Measurements from ENCODE around the gene MAP2K3.

MAP2K3 gene

GRCh38 chr17:21275579-21276263 is 8.8 kb upstream of the MAP2K3 start:
- peak overlapping the region; percentile 50 for H3K4me3 ChIP-seq (ENCODE audit: low read depth, low read length)
- in situ Hi-C loops (cut with HindIII; ENCODE audit: low sequenced_read_pairs), result loop anchor here (5.0 to 25.0 kb wide), 2 partner anchors 73 to 262 kb away; no protein-coding TSS in a partner anchor
- TF ChIP-seq, protein P1, sequence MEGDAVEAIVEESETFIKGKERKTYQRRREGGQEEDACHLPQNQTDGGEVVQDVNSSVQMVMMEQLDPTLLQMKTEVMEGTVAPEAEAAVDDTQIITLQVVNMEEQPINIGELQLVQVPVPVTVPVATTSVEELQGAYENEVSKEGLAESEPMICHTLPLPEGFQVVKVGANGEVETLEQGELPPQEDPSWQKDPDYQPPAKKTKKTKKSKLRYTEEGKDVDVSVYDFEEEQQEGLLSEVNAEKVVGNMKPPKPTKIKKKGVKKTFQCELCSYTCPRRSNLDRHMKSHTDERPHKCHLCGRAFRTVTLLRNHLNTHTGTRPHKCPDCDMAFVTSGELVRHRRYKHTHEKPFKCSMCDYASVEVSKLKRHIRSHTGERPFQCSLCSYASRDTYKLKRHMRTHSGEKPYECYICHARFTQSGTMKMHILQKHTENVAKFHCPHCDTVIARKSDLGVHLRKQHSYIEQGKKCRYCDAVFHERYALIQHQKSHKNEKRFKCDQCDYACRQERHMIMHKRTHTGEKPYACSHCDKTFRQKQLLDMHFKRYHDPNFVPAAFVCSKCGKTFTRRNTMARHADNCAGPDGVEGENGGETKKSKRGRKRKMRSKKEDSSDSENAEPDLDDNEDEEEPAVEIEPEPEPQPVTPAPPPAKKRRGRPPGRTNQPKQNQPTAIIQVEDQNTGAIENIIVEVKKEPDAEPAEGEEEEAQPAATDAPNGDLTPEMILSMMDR (IDR thresholded peaks at IDR 0.05; ENCODE audit: low read depth, low read length, missing control alignments), result no peak
- DNase-seq (ENCODE audit: low read depth), result no peak

GRCh38 chr17:21276264-21276588 is 8.3 kb upstream of the MAP2K3 start:
- in situ Hi-C loops (cut with HindIII; ENCODE audit: low sequenced_read_pairs), result loop anchor here (5.0 to 25.0 kb wide), 2 partner anchors 74 to 261 kb away; no protein-coding TSS in a partner anchor
- H3K4me3 ChIP-seq (ENCODE audit: low read depth, low read length), result peak overlapping the region; percentile 50
- no peak for DNase-seq (ENCODE audit: low read depth)
- TF ChIP-seq, protein P1 (IDR thresholded peaks at IDR 0.05; ENCODE audit: low read depth, low read length, missing control alignments), result no peak

DNA sequence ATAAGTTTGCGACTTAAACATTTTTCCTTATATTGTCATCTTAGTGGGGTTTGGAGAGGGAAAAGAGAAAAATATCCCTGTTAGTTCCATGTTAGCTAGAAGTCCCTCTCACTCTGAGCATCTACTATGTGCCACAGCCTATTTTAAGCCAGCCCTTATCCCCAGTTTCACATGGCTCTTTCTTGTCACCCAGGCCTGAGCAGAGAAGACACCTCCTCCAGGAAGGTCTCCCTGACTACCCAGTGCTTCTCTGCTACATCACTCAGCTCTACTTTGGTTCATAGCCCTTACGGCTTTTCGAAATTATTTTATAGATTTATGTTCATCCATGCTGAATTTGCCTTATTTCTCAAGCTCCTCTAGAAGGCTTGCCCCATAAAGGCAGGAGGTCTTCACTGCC is 7.2 kb upstream of the MAP2K3 start:
- H3K4me3 ChIP-seq (ENCODE audit: low read depth, low read length), result no peak overlapping the region
- no peak for DNase-seq (ENCODE audit: low read depth)
- in situ Hi-C loops (cut with HindIII; ENCODE audit: low sequenced_read_pairs), result loop anchor here (5.0 to 25.0 kb wide), 2 partner anchors 75 to 260 kb away; no protein-coding TSS in a partner anchor
- TF ChIP-seq, protein P1 (IDR thresholded peaks at IDR 0.05; ENCODE audit: low read depth, low read length, missing control alignments), result no peak

DNA sequence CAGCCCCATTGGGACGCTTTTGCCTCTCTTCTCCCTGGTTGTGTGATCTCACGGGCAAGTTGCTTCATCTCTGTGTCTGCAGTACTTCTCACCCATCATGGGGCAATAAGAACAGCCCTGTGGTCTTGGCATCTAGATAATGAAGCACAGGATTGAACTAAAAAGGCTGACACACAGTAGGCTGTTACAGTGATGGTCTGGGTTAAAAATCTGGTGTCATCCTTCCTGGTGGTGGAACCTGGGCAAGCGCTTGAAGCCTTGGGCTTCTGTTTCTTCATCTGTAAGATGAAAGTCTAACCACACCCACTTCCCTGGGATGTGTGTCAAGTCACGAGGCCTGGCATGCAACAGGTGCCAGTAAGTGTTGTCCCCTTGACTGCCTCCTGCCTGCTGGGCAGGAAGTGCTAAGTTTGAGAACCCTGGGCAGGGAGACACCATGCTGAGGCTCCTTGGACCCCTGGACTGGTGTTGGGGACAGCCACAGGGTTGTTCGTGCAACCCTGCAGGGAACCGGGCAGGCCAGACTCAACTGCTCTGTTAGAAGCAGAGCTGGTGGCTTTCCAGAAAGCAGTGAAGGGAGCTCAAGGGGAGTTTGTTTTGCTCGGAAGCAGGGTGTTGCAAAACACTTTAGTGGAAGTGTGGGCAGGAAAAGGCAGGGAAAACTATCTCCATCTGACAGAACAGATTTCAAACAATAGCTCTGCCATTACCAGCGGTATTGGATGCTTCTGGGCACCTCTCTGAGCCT is 5.9 kb upstream of the MAP2K3 start:
- TF ChIP-seq, protein P1 (IDR thresholded peaks at IDR 0.05; ENCODE audit: low read depth, low read length, missing control alignments), result no peak
- DNase-seq (ENCODE audit: low read depth), result no peak
- in situ Hi-C loops (cut with HindIII; ENCODE audit: low sequenced_read_pairs), result loop anchor here (5.0 to 25.0 kb wide), 2 partner anchors 76 to 259 kb away; no protein-coding TSS in a partner anchor
- no peak overlapping the region for H3K4me3 ChIP-seq (ENCODE audit: low read depth, low read length)

DNA sequence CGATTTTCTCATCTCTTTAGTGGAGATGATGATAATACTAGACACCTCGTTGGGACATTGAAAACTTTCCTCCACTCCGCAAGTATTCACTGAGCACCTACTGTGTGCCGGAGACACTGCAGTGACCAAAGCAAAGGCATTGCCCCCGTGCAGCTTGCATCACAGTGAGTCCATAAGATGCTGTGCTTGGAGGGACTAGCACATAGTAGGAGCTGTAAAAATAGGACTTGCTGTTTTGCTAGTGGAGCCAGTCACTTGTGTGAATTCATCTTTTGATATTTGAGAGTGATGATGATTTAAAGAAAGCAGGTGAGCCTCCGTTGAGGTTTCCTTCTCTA is 5.3 kb upstream of the MAP2K3 start:
- no peak for DNase-seq (ENCODE audit: low read depth)
- TF ChIP-seq, protein P1 (IDR thresholded peaks at IDR 0.05; ENCODE audit: low read depth, low read length, missing control alignments), result no peak
- H3K4me3 ChIP-seq (ENCODE audit: low read depth, low read length), result no peak overlapping the region
- in situ Hi-C loops (cut with HindIII; ENCODE audit: low sequenced_read_pairs), result loop anchor here (5.0 to 25.0 kb wide), 2 partner anchors 77 to 258 kb away; no protein-coding TSS in a partner anchor

DNA sequence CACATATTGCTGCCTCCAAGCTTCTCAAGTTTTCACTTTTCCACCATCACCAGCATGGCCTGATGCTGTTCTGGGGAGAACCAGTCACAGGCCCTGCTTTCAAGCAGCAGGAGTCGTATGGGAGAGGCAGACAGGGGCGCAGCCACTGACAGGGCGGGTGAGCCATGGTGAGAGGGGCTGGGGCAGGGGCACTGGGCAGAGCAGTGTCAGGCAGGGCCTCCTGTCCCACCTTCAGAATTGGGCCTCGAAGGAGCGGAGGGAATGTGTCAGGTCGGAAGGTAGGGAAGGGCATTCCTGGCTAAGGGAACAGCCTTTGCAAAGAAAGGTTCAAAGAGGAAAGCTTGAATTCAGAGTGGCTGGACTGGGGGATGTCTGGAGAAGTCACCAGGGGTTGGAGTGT is 4.9 kb upstream of the MAP2K3 start:
- H3K4me3 ChIP-seq (ENCODE audit: low read depth, low read length), result no peak overlapping the region
- no peak for DNase-seq (ENCODE audit: low read depth)
- in situ Hi-C loops (cut with HindIII; ENCODE audit: low sequenced_read_pairs), result loop anchor here (5.0 to 25.0 kb wide), 2 partner anchors 77 to 258 kb away; no protein-coding TSS in a partner anchor
- TF ChIP-seq, protein P1 (IDR thresholded peaks at IDR 0.05; ENCODE audit: low read depth, low read length, missing control alignments), result no peak
